MM.1S (cell line): Measurements from ENCODE around the gene SLC19A3.
"Not testable (repeated sequence)": the region's sequence is repeated elsewhere in the genome, so short reads cannot be mapped to it uniquely, and the experiment has no call there.

Experiments used
- DNase-seq: peaks from one replicate; pipeline ENCODE4 v3.0.0-alpha.2; 2015
- H2AFZ ChIP-seq: fragments of 300-600 bp; sonication (generic); 2 replicates; pipeline ENCODE4 v1.6.0; 2016; ENCODE audit warnings: antibody characterized with exemption, low read length
- H3F3A ChIP-seq: fragments of 300-600 bp; sonication (generic); 2 replicates; pipeline ENCODE4 v1.6.1; 2016; ENCODE audit warnings: mild to moderate bottlenecking, antibody characterized with exemption, low read length, moderate library complexity, mixed read lengths; ENCODE audit not compliant: insufficient read depth
- H3K27ac ChIP-seq: fragments of 300-600 bp; sonication (generic); 2 replicates; pipeline ENCODE4 v1.5.1; 2016; ENCODE audit warnings: mild to moderate bottlenecking, low read length
- H3K27me3 ChIP-seq: fragments of 300-600 bp; sonication (generic); replicated peaks from 2 replicates; pipeline ENCODE4 v1.6.0; 2016; ENCODE audit warnings: low read length; ENCODE audit not compliant: insufficient read depth
- H3K36me3 ChIP-seq: fragments of 300-600 bp; sonication (generic); replicated peaks from 2 replicates; pipeline ENCODE4 v1.6.1; 2016; ENCODE audit warnings: mild to moderate bottlenecking, low read length, mixed read lengths; ENCODE audit not compliant: insufficient read depth
- H3K4me1 ChIP-seq: fragments of 300-600 bp; sonication (generic); 2 replicates; pipeline ENCODE4 v1.6.1; 2016; ENCODE audit warnings: low read length, mixed read lengths
- H3K4me2 ChIP-seq: fragments of 300-600 bp; sonication (generic); 2 replicates; pipeline ENCODE4 v1.6.0; 2016; ENCODE audit warnings: low read depth, low read length
- H3K4me3 ChIP-seq: fragments of 300-600 bp; sonication (generic); 2 replicates; pipeline ENCODE4 v1.5.1; 2016; ENCODE audit warnings: low read length, mixed read lengths
- H3K79me2 ChIP-seq: fragments of 300-600 bp; sonication (generic); 2 replicates; pipeline ENCODE4 v1.6.1; 2016; ENCODE audit warnings: mixed run types, low read length, mixed read lengths
- H3K9ac ChIP-seq: fragments of 300-600 bp; sonication (generic); 2 replicates; pipeline ENCODE4 v1.6.1; 2016; ENCODE audit warnings: low read length, mixed read lengths
- H3K9me2 ChIP-seq: fragments of 300-600 bp; sonication (generic); replicated peaks from 2 replicates; pipeline ENCODE4 v1.6.1; 2016; ENCODE audit warnings: mild to moderate bottlenecking, low read length, mixed read lengths; ENCODE audit not compliant: insufficient read depth
- H3K9me3 ChIP-seq: fragments of 300-600 bp; sonication (generic); replicated peaks from 2 replicates; pipeline ENCODE4 v1.6.1; 2016; ENCODE audit warnings: mild to moderate bottlenecking, low read length, mixed read lengths; ENCODE audit not compliant: insufficient read depth
- H4K20me1 ChIP-seq: fragments of 300-600 bp; sonication (generic); 2 replicates; pipeline ENCODE4 v1.6.1; 2016; ENCODE audit warnings: mild to moderate bottlenecking, low read length, moderate library complexity, mixed read lengths; ENCODE audit not compliant: insufficient read depth
- CTCF ChIP-seq: fragments of 300-600 bp; sonication (generic); IDR thresholded peaks from 2 replicates; pipeline ENCODE4 v1.5.1; 2016; ENCODE audit warnings: antibody characterized with exemption, low read length, mixed read lengths
- EZH2 ChIP-seq: fragments of 300-600 bp; sonication (generic); optimal IDR thresholded peaks from 2 replicates; pipeline ENCODE3; 2017; ENCODE audit warnings: low read depth, mild to moderate bottlenecking, antibody characterized with exemption, low read length, mixed read lengths
- EZH2phosphoT487 ChIP-seq: fragments of 300-600 bp; sonication (generic); IDR thresholded peaks from 2 replicates; pipeline ENCODE4 v1.6.1; 2018; ENCODE audit warnings: antibody characterized with exemption, low read length

The SLC19A3 gene

GRCh38 chr2:227745594-227745993 is 27.8 kb upstream of the SLC19A3 start, which contains the start of gene SCYGR8:
TSS of gene SCYGR8 (plus strand) at chr2:227745894. CDS start at chr2:227745894, 0 bp downstream.
- Histone ChIP-seq H3K9me3 (no peaks in the 10 kb centered on the region), H3K79me2 (no peaks in the 10 kb centered on the region), H3K27ac (no peak within 1 kb of the TSS), H3K36me3 (no peaks in the 10 kb centered on the region), H3K27me3 (no peaks in the 10 kb centered on the region), H3K4me2 (no peak within 1 kb of the TSS), H3K4me1 (no peaks in the 10 kb centered on the region), H3K9ac (no peak within 1 kb of the TSS), H4K20me1 (no peaks in the 10 kb centered on the region), H3F3A (no peaks in the 10 kb centered on the region), H3K4me3 (no peak within 1 kb of the TSS), H3K9me2 (no peaks in the 10 kb centered on the region), H2AFZ (no peak within 1 kb of the TSS)
- no peak for DNase-seq
- no peak for TF ChIP-seq EZH2phosphoT487
- TF ChIP-seq CTCF, result no peak
- no peak for TF ChIP-seq EZH2

GRCh38 chr2:227740705-227741104 is 22.9 kb upstream of the SLC19A3 start:
- H3K27ac ChIP-seq, H3K9ac ChIP-seq, H3K4me1 ChIP-seq, H2AFZ ChIP-seq, H3K4me2 ChIP-seq, H3K4me3 ChIP-seq, H3K27me3 ChIP-seq, H4K20me1 ChIP-seq, H3K9me3 ChIP-seq, H3K9me2 ChIP-seq, H3F3A ChIP-seq, H3K36me3 ChIP-seq, H3K79me2 ChIP-seq, DNase-seq: not testable (repeated sequence)

- Histone ChIP-seq H3K79me2 (no peaks in the 10 kb centered on the region), H3K9me3 (no peaks in the 10 kb centered on the region), H3K4me1 (no peaks in the 10 kb centered on the region), H4K20me1 (no peaks in the 10 kb centered on the region), H3K4me3 (no peak overlapping the region), H2AFZ (no peak overlapping the region), H3K27ac (no peak overlapping the region), H3K27me3 (no peaks in the 10 kb centered on the region), H3K9ac (no peak overlapping the region), H3K9me2 (no peaks in the 10 kb centered on the region), H3F3A (no peaks in the 10 kb centered on the region), H3K4me2 (no peak overlapping the region), H3K36me3 (no peaks in the 10 kb centered on the region)
- DNase-seq, result no peak
- no peak for TF ChIP-seq EZH2
- TF ChIP-seq CTCF, result no peak
- no peak for TF ChIP-seq EZH2phosphoT487
Observed at GRCh38 chr2:227739351-227739750, 21.5 kb upstream of the SLC19A3 start.

- Histone ChIP-seq H3K27me3 (no peaks in the 10 kb centered on the region), H3K9me2 (no peaks in the 10 kb centered on the region), H3K9me3 (no peaks in the 10 kb centered on the region), H3K36me3 (no peaks in the 10 kb centered on the region), H3K79me2 (no peaks in the 10 kb centered on the region), H3F3A (no peaks in the 10 kb centered on the region), H3K9ac (no peak within 1 kb of the TSS), H2AFZ (no peak within 1 kb of the TSS), H3K27ac (no peak within 1 kb of the TSS), H3K4me2 (no peak within 1 kb of the TSS), H3K4me3 (no peak within 1 kb of the TSS), H4K20me1 (no peaks in the 10 kb centered on the region), H3K4me1 (no peaks in the 10 kb centered on the region)
- DNase-seq, result no peak
- no peak for TF ChIP-seq EZH2phosphoT487
- TF ChIP-seq EZH2, result no peak
- no peak for TF ChIP-seq CTCF
Observed at GRCh38 chr2:227728035-227728434, 10.2 kb upstream of the SLC19A3 start, which contains the start of gene SCYGR7. TSS of gene SCYGR7 (plus strand) at chr2:227728335. CDS start at chr2:227728335, 0 bp downstream.
